Left ventricle myocardium inferior (tissue), 1 donor: ENCODE data around the gene SREBF1. TPM values are rescaled to one million over a fixed set of nuclear protein-coding genes. Genes with fewer than 3 reads are reported as not detected.

Experiments
- DNase-seq: peaks from one replicate; pipeline ENCODE4 v3.0.0-alpha.2; 2020
- H3K27ac ChIP-seq: fragments of 200-600 bp; replicated peaks from 2 replicates; pipeline ENCODE4 v1.8.0; 2021
- H3K27me3 ChIP-seq: fragments of 200-600 bp; 2 replicates; pipeline ENCODE4 v1.8.0; 2021; ENCODE audit warnings: low read depth
- H3K36me3 ChIP-seq: fragments of 200-600 bp; 2 replicates; pipeline ENCODE4 v1.8.0; 2021
- H3K4me1 ChIP-seq: fragments of 200-600 bp; 2 replicates; pipeline ENCODE4 v1.8.0; 2021
- H3K4me3 ChIP-seq: fragments of 200-600 bp; 2 replicates; pipeline ENCODE4 v1.8.0; 2021; ENCODE audit warnings: mild to moderate bottlenecking, moderate library complexity
- H3K9me3 ChIP-seq: fragments of 200-600 bp; replicated peaks from 2 replicates; pipeline ENCODE4 v1.8.0; 2021
- intact Hi-C: fragments of 100-400 bp; cut with micrococcal nuclease; formaldehyde crosslinking; loops from one replicate; pipeline ENCODE4 v1.11.0; 2022
- total RNA-seq: library from RNA; stranded (reverse); fragmentation: NEBNext Ultra II Directional; extraction: Animal tissue kit (Norgen Biotek cat#: 25700); gene quantifications from one replicate; pipeline ENCODE4 v1.2.1, GENCODE V29; 2021
- TF ChIP-seq, protein P1 (sequence below): fragments of 200-600 bp; IDR thresholded peaks from 2 replicates; pipeline ENCODE4 v1.8.0; 2021; ENCODE audit warnings: antibody characterized with exemption, mild to moderate bottlenecking, borderline replicate concordance
- donor health status: DM: no; HTN: yes; CAD: no; lungs with severe emphysema.

The SREBF1 gene
- total RNA-seq, 1 donor from 2014 or later, result 10.2 TPM

DNA sequence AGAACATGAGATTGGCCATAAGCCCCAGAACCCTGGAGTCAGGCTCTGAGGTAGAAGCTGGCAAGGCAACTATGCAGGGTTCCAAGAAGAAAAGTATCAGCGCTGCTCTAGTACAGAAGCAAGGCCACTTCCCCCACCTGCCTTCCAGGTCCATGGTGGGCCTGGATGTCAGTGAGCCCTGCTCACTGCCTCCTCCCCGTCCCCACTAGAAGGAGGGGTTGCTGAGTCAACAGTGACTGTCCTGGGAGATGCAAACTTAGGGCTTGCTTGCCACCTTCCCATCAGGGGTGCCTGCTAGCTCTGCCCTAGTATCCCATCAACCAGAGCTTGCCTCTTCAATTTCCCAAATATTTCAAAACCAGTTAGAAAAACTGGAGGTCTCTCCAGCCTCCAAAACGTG, 29.6 kb upstream of the SREBF1 start:
- Histone ChIP-seq H3K36me3 (peaks cover 50% of the 10 kb centered on the region), H3K9me3 (no peaks in the 10 kb centered on the region), H3K27me3 (no peaks in the 10 kb centered on the region), H3K27ac (no peak overlapping the region), H3K4me3 (no peak overlapping the region), H3K4me1 (peaks cover 37% of the 10 kb centered on the region)
- TF ChIP-seq, protein P1, sequence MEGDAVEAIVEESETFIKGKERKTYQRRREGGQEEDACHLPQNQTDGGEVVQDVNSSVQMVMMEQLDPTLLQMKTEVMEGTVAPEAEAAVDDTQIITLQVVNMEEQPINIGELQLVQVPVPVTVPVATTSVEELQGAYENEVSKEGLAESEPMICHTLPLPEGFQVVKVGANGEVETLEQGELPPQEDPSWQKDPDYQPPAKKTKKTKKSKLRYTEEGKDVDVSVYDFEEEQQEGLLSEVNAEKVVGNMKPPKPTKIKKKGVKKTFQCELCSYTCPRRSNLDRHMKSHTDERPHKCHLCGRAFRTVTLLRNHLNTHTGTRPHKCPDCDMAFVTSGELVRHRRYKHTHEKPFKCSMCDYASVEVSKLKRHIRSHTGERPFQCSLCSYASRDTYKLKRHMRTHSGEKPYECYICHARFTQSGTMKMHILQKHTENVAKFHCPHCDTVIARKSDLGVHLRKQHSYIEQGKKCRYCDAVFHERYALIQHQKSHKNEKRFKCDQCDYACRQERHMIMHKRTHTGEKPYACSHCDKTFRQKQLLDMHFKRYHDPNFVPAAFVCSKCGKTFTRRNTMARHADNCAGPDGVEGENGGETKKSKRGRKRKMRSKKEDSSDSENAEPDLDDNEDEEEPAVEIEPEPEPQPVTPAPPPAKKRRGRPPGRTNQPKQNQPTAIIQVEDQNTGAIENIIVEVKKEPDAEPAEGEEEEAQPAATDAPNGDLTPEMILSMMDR, result no peak
- no peak for DNase-seq
- intact Hi-C loops, result no loop called here

DNA sequence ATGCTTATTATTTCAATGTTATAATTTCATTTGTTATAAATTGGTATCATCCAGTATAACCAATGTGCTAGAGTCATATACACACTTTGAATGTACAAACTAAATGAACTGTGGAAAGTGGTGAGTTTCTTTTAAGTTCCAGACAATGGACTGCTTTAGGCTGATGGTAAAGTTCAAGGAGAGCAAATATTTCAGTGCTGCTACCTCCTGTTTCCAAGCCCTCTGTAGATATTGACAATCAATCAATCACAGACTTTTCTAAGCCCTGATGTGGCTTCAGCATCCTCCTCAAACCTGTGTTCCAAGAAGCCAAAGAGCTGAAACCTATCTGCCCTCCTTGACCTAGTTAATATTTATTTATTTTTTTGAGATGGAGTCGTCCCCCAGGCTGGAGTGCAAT, 28.2 kb upstream of the SREBF1 start:
- intact Hi-C loops, result no loop called here
- Histone ChIP-seq H3K9me3 (no peaks in the 10 kb centered on the region), H3K4me3 (no peak overlapping the region), H3K27ac (no peak overlapping the region), H3K4me1 (peaks cover 41% of the 10 kb centered on the region), H3K36me3 (peaks cover 57% of the 10 kb centered on the region), H3K27me3 (no peaks in the 10 kb centered on the region)
- DNase-seq, result no peak
- TF ChIP-seq, protein P1, result no peak

DNA sequence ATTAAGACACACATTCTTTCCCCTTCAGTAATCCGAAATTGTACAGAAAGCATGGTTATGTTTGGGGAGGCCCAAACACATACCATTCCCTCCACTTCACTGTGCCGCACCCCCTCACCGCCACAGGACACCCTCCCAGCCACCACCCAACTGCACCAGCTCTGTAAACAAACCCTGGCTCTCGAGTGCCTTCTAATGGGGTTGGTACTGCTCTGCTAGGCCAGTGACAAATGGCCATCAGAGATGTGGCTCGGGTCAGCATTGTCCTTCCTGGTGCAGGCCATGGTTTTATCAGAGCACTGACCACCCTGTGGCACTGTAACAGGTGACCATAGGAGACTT, 24.0 kb upstream of the SREBF1 start:
- Histone ChIP-seq H3K27me3 (no peaks in the 10 kb centered on the region), H3K9me3 (no peaks in the 10 kb centered on the region), H3K4me1 (peaks cover 31% of the 10 kb centered on the region), H3K36me3 (peaks cover 34% of the 10 kb centered on the region), H3K4me3 (no peak overlapping the region), H3K27ac (peak overlapping the region; percentile 66)
- intact Hi-C loops, result loop anchor here (2.0 kb wide), 1 partner anchor 48 kb away; no protein-coding TSS in a partner anchor
- no peak for DNase-seq
- TF ChIP-seq, protein P1, result no peak

DNA sequence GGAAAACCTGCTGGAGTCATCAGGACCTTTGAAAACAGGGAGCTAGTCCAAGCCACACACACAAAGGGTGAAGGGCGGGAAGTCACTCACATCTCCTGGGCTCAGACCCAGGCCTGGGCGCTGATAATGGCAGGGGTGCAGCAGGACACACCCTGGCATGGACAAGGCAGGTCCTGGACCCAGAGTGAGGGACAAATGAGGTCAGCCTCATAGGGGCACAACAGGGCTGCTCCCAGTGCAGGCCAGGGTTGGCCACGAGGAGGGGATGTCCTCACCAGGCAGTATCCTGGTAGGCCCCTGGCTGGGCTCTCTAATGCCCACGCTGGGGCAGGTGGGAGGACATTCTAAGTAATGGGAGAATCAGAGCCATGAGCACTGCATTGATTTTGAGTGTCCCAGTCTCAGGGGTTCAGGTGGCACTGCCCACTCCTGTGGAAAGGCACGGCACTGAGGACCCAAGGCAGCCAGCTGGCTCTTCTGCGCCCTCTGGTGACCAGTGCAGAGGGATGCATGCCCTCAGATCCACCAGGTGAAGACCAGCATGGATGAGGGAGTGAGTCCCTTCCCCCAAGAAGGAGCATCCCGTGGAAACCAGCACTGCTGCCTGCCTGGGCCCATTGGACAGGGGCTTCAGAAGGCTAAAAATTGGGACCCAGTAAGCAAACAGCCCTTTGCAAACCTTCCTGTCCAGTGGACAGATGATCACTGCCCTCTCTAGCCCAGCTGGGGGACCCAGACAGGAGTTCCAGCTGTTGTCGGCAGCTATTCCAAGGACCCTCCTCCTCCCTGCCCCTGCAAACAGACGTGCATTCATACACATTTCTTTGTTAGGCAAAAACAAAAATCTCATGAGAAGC, 23.4 kb upstream of the SREBF1 start:
- H3K4me1 ChIP-seq, result peaks cover 37% of the 10 kb centered on the region
- H3K36me3 ChIP-seq, result peaks cover 30% of the 10 kb centered on the region
- TF ChIP-seq, protein P1, result peak; percentile 99
- H3K4me3 ChIP-seq, result no peak overlapping the region
- intact Hi-C loops, result loop anchor here (2.0 kb wide), 1 partner anchor 47 kb away; no protein-coding TSS in a partner anchor
- peak overlapping the region; percentile 66 for H3K27ac ChIP-seq
- H3K9me3 ChIP-seq, result no peaks in the 10 kb centered on the region
- no peaks in the 10 kb centered on the region for H3K27me3 ChIP-seq
- DNase-seq, result peak; percentile 76

DNA sequence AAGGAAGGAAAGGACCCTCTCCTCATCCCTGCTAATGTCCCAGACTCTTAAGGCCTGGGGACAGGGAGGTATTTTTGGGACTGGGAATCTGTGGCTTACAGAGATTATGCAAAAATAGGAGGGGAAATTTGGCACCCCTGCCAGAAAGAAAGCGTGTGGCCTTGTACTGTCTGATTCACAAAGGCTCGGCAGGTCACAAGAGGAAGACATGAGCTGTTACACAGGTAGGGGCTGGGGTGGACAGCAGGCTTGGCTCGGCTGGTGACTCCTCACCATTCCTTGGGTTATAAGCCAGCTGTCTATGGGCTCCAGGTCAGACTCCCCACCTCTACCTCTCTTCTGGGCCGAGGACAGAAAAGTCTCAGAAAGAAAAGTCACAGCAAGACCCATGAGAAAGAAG, 20.7 kb upstream of the SREBF1 start:
- Histone ChIP-seq H3K9me3 (no peaks in the 10 kb centered on the region), H3K36me3 (peaks cover 17% of the 10 kb centered on the region), H3K4me3 (no peak overlapping the region), H3K27ac (no peak overlapping the region), H3K4me1 (peaks cover 50% of the 10 kb centered on the region), H3K27me3 (no peaks in the 10 kb centered on the region)
- TF ChIP-seq, protein P1, result no peak
- DNase-seq, result no peak
- intact Hi-C loops, result no loop called here
